GM19328 (cell line): ENCODE measurements around the gene ZDHHC3.
"Not testable (repeated sequence)": the region's sequence is repeated elsewhere in the genome, so short reads cannot be mapped to it uniquely, and the experiment has no call there.

ENCODE experiments used
- ATAC-seq: cut with Tn5 transposase; IDR thresholded peaks from one replicate; pipeline ENCODE4 v1.9.1; 2021; ENCODE audit warnings: mild to moderate bottlenecking, moderate library complexity; ENCODE audit not compliant: unreplicated experiment

The ZDHHC3 gene

GRCh38 chr3:44996556-44996969, 20.6 kb upstream of the ZDHHC3 start:
- ATAC-seq, result no peak

DNA sequence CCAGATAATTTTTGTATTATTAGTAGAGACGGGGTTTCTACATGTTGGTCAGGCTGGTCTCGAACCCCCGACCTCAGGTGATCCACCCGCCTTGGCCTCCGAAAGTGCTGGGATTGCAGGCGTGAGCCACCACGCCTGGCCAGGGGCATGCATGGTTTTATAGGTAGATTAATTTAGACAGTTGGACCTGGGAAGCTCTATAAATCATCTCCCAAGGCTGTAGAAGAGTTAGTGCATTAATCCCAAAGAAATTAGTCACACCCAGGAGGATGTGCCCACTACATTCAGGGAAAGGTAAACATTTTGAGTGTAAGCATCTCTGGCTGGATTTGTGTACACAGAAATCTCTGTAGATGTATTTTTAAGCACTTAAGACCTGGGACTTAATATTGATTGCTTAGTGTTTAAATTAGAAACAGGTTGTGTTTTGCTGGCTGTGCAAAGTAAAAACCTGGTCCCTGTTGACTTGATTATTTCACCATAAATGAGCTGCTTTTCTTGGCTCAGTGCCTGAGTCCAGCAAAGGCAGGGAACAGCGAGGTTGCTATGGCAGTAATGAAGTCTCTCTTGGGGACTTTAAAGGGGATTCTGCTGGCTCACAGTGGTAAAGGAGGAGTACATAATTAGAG, 19.3 kb upstream of the ZDHHC3 start:
- no peak for ATAC-seq

DNA sequence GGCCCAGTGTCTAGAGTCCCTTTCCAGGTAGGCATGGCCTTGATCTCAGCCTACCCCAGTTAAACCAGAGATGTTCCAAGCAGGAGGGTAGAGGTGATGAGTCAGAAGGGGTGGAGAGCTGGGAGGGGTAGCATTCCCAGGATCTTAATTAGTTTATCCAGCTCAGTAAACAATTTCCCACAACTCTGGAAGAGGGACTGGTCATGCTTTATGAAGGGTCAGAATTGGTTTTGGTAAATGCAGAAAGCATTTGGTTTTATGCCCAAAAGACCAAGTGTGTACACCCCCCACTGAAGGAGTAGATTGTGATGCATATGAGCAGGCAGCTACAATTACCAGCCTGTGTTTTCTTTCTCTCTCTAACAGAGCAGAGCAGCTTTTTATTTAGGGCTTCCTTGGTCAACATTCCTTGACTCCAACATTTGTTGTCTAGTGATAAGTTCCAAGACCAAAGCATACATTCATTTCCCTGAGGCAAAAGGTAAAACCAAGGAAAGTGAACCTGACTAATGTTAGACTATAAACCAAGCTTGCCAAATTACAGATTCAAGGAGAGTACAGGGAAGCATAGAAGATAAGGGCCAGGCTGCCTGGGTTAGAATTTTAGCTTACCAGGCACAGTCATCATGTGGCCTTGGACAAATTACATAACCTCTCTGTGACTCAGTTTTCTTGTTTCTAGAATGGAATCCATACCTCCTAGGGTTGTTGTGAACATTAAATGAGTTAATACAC, 17.7 kb upstream of the ZDHHC3 start:
- ATAC-seq, result no peak

DNA sequence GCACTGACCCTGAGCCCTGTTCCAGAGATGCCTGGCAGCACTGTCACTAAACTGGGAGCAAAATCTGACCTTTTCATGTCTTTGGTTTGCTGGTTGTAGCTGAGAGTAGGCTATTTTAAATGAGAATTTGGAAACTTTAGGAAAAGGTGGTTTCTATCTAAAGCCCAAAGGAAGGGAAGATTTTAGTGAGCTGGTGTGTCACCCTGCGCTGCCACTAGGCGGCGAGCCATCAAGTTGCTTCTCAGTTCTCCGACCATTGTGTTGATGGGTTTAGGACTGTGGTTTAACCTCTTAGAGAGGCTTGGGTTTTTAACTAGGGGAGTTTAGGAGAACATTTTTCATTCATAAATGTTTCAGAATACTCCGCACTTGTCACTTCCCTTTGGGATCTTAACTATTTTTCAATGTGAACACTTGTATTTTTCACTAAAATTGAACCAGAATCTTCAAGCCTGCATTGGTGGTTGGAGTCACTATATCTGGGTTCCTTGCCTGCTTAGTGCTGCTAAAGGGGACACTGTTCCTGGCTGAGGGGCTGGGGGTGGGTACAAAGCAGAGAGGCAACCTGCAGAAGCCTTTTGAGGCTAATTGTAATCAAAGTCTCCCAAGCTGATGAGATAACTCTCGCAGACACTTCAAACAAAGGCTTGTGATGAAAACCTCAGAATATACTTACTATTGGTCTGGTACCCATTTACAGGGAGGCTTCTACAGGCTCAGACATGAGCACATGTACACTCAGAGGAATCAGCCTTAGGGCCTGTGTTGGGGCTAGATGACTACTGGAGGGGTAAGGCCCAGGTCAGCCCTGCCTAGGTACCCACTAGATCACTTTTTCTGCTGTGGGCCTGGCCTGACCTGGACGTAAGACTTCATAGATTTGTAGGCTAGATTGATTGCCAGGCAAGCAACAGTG, 16.8 kb upstream of the ZDHHC3 start:
- ATAC-seq, result no peak

DNA sequence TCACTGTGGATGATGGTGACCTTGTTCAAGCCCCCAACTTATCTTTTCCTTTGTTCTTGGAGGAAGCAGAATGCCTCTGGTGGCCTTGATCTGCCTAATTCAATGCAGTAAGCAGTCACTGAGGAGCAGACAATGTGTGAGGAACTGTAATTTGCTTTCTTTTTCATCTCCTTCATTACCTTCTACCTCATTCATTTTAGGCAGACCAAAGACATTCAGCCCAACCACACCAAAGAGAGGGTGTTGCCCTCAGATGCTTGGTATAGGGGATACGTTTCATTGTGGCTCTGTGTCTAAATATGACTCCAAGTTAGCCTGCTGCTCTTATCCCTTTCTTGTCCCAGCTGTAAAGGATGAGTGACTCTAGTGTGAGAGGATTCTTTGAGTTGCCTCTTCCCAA, 15.4 kb upstream of the ZDHHC3 start:
- no peak for ATAC-seq

DNA sequence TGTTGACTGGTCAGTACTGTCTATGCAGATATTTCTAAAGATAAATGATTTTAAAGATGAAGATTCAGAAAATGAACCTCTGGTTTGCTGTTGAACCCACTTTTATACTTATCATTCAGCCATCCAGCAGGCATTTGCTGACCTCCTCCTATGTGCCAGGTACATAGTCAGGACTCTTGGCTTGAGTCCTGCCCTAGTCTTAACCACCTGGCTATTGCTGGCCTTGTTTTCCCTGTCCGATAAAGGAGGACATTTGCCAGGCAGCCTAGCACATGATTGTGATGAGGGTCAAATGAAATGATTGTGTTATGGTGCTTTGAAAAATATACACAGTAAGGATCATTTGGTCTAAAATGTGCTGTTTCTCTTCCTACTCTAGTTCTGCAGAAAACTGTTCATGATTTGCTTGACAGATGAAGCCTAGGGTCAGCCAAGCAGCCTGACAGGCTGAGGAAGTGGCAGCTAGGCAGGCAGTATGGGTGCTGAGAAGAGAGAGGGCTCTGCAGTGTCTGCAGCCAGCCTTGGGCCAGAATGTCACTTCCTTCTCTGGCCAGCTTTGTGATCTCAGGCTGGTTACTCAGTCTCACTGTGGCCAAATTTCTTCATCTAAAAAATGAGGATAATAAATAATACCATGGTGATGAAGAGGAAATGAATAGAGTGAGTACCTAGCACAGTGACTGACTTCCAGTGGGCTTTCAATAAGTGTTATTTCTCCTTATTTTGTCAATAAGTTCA, 13.8 kb upstream of the ZDHHC3 start:
- ATAC-seq, result no peak

DNA sequence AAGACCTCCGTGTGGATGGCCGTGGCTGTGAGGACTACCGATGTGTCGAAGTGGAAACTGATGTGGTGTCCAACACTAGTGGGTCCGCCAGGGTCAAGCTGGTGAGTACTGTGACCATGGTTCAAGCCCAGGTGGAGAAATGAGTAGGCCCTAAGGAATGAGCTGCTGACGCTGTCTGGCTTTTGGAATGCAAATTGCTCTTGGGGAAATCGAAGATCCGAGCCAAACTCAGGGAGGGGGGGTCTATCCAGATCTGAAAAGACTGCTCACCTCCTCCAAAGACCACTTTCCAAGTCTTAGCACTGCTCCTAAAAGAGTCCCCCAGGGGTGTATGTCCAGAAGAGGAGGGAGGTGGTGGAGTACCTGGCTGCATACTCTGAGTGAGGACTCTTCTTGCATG, 13.2 kb upstream of the ZDHHC3 start:
- no peak for ATAC-seq

GRCh38 chr3:44988073-44988472, 12.1 kb upstream of the ZDHHC3 start:
- no peak for ATAC-seq

- ATAC-seq, result no peak
Measured at GRCh38 chr3:44987332-44987731, 11.4 kb upstream of the ZDHHC3 start.

- not testable (repeated sequence) for ATAC-seq
Measured at GRCh38 chr3:44986330-44986729, 10.4 kb upstream of the ZDHHC3 start.

GRCh38 chr3:44984335-44984734, 8.4 kb upstream of the ZDHHC3 start:
- no peak for ATAC-seq

GRCh38 chr3:44983484-44983941, 7.5 kb upstream of the ZDHHC3 start:
- no peak for ATAC-seq

DNA sequence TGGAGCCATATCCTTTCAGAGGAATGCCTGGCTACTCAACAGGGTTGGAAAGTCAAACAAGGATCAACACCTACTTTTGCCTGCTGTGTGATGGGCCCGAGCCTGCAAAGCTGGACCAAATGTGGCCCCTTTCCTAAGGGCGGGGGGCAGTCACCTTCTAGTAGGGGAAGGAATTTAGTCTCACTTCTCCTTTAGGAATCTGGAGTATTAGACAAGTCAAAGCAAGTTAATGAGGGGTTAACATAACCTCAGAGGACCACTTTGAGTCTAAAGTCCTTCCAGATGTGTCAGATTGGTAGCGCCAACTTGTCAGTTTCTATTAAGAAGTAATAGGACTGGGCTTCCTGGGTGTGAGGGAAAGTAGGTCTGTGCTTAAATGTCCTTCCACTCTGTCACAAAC, 6.8 kb upstream of the ZDHHC3 start:
- ATAC-seq, result no peak

GRCh38 chr3:44981751-44982150, 5.8 kb upstream of the ZDHHC3 start:
- no peak for ATAC-seq

GRCh38 chr3:44981220-44981619, 5.2 kb upstream of the ZDHHC3 start:
- ATAC-seq, result no peak

DNA sequence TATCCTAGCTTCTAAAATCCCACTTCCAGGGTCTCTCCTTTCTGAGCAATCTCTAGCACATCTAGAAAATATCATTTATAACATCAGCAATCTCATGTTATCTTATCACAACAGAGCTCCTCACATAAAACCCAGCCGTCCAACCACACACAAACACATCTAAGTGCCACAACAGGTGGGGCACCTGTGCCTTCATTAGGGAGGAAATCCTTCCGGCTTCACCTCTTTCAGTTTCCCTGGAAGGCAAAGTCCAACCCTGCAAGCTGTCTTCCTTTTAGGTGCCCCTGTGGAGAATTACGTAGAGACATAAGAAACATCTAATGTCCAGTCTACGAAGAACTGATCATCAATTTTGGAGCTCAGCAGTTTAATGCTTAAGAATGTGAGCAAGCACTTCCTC, 1.6 kb downstream of the ZDHHC3 start:
- ATAC-seq, result no peak

- ATAC-seq, result no peak
Measured at GRCh38 chr3:44970926-44971490, 5.0 kb downstream of the ZDHHC3 start.

- ATAC-seq, result no peak
Measured at GRCh38 chr3:44969828-44970179, 6.2 kb downstream of the ZDHHC3 start.

- ATAC-seq, result no peak
Measured at GRCh38 chr3:44969154-44969827, 6.7 kb downstream of the ZDHHC3 start.

DNA sequence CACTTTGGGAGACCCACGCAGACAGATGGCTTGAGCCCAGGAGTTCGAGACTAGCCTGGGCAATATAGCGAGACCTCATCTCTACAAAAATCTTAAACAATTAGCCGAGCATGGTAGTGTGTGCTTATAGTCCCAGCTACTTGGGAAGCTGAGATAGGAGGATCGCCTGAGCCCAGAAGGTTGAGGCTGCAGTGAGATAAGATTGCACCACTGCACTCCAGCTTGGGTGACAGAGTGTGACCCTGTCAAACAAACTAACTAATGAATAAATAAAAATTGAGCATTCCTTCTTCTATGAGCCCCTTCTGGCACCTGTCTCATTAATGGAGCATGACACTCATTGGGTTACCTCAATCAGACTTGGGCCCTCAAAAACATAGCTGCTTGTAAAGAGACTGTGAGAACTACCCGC, 7.5 kb downstream of the ZDHHC3 start:
- no peak for ATAC-seq
